Caco-2 (cell line): ENCODE data around the gene TCF20. TPM values are rescaled to one million over a fixed set of nuclear protein-coding genes. Genes with fewer than 3 reads are reported as not detected.

Source experiments
- BruUV-seq: library from RNA; stranded (reverse); fragments of 400-500 nt; replicated peaks from 2 replicates; lab custom pipeline; 2021; lab: Mats Ljungman, UMichigan
- CTCF ChIA-PET: fragments of 300-600 bp; sonication (Branson Sonifier 250); formaldehyde crosslinking; loops from one replicate; lab custom pipeline; 2022; ENCODE audit warnings: antibody characterized with exemption; lab: Charles Lee
- POLR2A ChIA-PET: fragments of 300-600 bp; sonication (Branson Sonifier 250); formaldehyde crosslinking; loops from one replicate; lab custom pipeline; 2022; ENCODE audit warnings: antibody characterized with exemption; lab: Charles Lee
- DNase-seq, 2 experiments: peaks; one replicate each; pipeline versions ENCODE4 v3.0.0 to v3.0.0-alpha.2; 2020 to 2022
- H3K27me3 ChIP-seq: replicated peaks from 2 replicates; pipeline ENCODE4 v1.6.0; 2011; ENCODE audit warnings: low read length; ENCODE audit not compliant: control insufficient read depth, insufficient read depth
- H3K36me3 ChIP-seq: 2 replicates; pipeline ENCODE4 v1.5.1; 2011; ENCODE audit warnings: low read length; ENCODE audit not compliant: control insufficient read depth, insufficient read depth
- H3K4me1 ChIP-seq: fragments of 250-450 bp; sonication (Bioruptor Pico); 2 replicates; pipeline ENCODE4 v1.5.1; 2020; ENCODE audit warnings: mild to moderate bottlenecking
- H3K4me3 ChIP-seq: 2 replicates; pipeline ENCODE4 v1.5.1; 2011; ENCODE audit warnings: low read depth, mild to moderate bottlenecking, control low read depth, low read length
- H3K9me3 ChIP-seq: fragments of 250-450 bp; sonication (Bioruptor Pico); 2 replicates; pipeline ENCODE4 v1.5.1; 2020; ENCODE audit warnings: mild to moderate bottlenecking, moderate library complexity
- H3K27ac Mint-ChIP-seq: one replicate; pipeline ENCODE4 v1.8.0; 2022; ENCODE audit warnings: mixed read lengths; ENCODE audit not compliant: unreplicated experiment
- H3K27me3 Mint-ChIP-seq: one replicate; pipeline ENCODE4 v1.8.0; 2022; ENCODE audit warnings: mixed read lengths; ENCODE audit not compliant: insufficient read depth, unreplicated experiment
- H3K36me3 Mint-ChIP-seq: one replicate; pipeline ENCODE4 v1.8.0; 2022; ENCODE audit warnings: mild to moderate bottlenecking, mixed read lengths; ENCODE audit not compliant: insufficient read depth, unreplicated experiment
- H3K4me1 Mint-ChIP-seq: one replicate; pipeline ENCODE4 v1.8.0; 2022; ENCODE audit warnings: low read depth, mixed read lengths; ENCODE audit not compliant: unreplicated experiment
- H3K4me3 Mint-ChIP-seq: one replicate; pipeline ENCODE4 v1.8.0; 2022; ENCODE audit warnings: mild to moderate bottlenecking, moderate library complexity, mixed read lengths; ENCODE audit not compliant: unreplicated experiment
- H3K9me3 Mint-ChIP-seq: one replicate; pipeline ENCODE4 v1.8.0; 2022; ENCODE audit warnings: mixed read lengths; ENCODE audit not compliant: unreplicated experiment
- intact Hi-C: fragments of 100-400 bp; cut with micrococcal nuclease; formaldehyde crosslinking; loops from one replicate; pipeline ENCODE4 v1.10.0; 2022; ENCODE audit not compliant: unreplicated experiment
- total RNA-seq: library from RNA; stranded (reverse); gene quantifications from 2 replicates; pipeline ENCODE4 v1.2.3, GENCODE V29; 2022
- TF ChIP-seq, protein P1 (sequence below), 2 experiments: fragments of 200-600 bp in 1 of 2; IDR thresholded peaks; 1 replicate in 1 of 2; 2 replicates in 1 of 2; pipeline versions ENCODE4 v1.5.1 to v1.8.0; 2011 to 2022; ENCODE audit warnings: antibody characterized with exemption in 1 of 2, control low read depth in 1 of 2, inconsistent platforms in 1 of 2, low read depth in 1 of 2, low read length in 1 of 2, mild to moderate bottlenecking in 1 of 2, moderate library complexity in 1 of 2; ENCODE audit not compliant: insufficient read depth in 1 of 2, severe bottlenecking in 1 of 2, unreplicated experiment in 1 of 2

TCF20 gene
- total RNA-seq, 1 experiment from 2014 or later = 82.7 TPM

GRCh38 chr22:42279425-42280020, 9.1 kb upstream of the TCF20 start:
- Mint-ChIP-seq H3K27me3 (no peaks in the 10 kb centered on the region), H3K27ac (peak overlapping the region; percentile 55), H3K4me1 (peaks cover 31% of the 10 kb centered on the region), H3K9me3 (no peaks in the 10 kb centered on the region), H3K36me3 (peaks cover 25% of the 10 kb centered on the region), H3K4me3 (no peak overlapping the region)
- intact Hi-C loops = no loop called here
- ChIA-PET POLR2A (interaction anchor here (0.6 kb wide), 1 partner anchor 325 kb away, joined by 4 read pairs; no protein-coding TSS in a partner anchor), CTCF (interaction anchor here (0.6 kb wide), 1 partner anchor 24 kb away, joined by 3 read pairs; no protein-coding TSS in a partner anchor)
- no peak overlapping the region for H3K4me3 ChIP-seq
- H3K4me1 ChIP-seq = peaks cover 61% of the 10 kb centered on the region
- H3K36me3 ChIP-seq = 0 out of 2 replicates have a peak, but pooled peaks cover 2% of the 10 kb centered on the region
- no TSS peak for BruUV-seq
- no peak for DNase-seq
- H3K27me3 ChIP-seq = no peaks in the 10 kb centered on the region
- no peaks in the 10 kb centered on the region for H3K9me3 ChIP-seq
- TF ChIP-seq, protein P1, sequence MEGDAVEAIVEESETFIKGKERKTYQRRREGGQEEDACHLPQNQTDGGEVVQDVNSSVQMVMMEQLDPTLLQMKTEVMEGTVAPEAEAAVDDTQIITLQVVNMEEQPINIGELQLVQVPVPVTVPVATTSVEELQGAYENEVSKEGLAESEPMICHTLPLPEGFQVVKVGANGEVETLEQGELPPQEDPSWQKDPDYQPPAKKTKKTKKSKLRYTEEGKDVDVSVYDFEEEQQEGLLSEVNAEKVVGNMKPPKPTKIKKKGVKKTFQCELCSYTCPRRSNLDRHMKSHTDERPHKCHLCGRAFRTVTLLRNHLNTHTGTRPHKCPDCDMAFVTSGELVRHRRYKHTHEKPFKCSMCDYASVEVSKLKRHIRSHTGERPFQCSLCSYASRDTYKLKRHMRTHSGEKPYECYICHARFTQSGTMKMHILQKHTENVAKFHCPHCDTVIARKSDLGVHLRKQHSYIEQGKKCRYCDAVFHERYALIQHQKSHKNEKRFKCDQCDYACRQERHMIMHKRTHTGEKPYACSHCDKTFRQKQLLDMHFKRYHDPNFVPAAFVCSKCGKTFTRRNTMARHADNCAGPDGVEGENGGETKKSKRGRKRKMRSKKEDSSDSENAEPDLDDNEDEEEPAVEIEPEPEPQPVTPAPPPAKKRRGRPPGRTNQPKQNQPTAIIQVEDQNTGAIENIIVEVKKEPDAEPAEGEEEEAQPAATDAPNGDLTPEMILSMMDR (IDR thresholded peaks at IDR 0.05; ENCODE audit: insufficient read depth in 1 of 2, low read depth in 1 of 2, low read length in 1 of 2, severe bottlenecking in 1 of 2, unreplicated experiment in 1 of 2) = no peak

- Histone ChIP-seq H3K9me3 (no peaks in the 10 kb centered on the region), H3K36me3 (0 out of 2 replicates have a peak, but pooled peaks cover 2% of the 10 kb centered on the region), H3K4me1 (peaks cover 52% of the 10 kb centered on the region), H3K27me3 (no peaks in the 10 kb centered on the region), H3K4me3 (no peak overlapping the region)
- intact Hi-C loops = loop anchor here (1.0 kb wide), 2 partner anchors 36 to 159 kb away; no protein-coding TSS in a partner anchor
- CTCF ChIA-PET = interaction anchor here (0.7 to 2.9 kb wide), 6 partner anchors 15 to 156 kb away, joined by 3 to 11 read pairs (median 6); no protein-coding TSS in a partner anchor
- H3K27ac Mint-ChIP-seq = peak overlapping the region; percentile 55
- POLR2A ChIA-PET = no interaction called here
- peaks cover 25% of the 10 kb centered on the region for H3K36me3 Mint-ChIP-seq
- H3K4me1 Mint-ChIP-seq = peaks cover 38% of the 10 kb centered on the region
- no peaks in the 10 kb centered on the region for H3K27me3 Mint-ChIP-seq
- TF ChIP-seq, protein P1 (IDR thresholded peaks at IDR 0.05; ENCODE audit: insufficient read depth in 1 of 2, low read depth in 1 of 2, low read length in 1 of 2, severe bottlenecking in 1 of 2, unreplicated experiment in 1 of 2) = peak in 1 of 2 experiments; percentile 62
- no peak overlapping the region for H3K4me3 Mint-ChIP-seq
- no peaks in the 10 kb centered on the region for H3K9me3 Mint-ChIP-seq
- DNase-seq = peak; percentile 75 to 78
- no TSS peak for BruUV-seq
These were observed 7.7 kb upstream of the TCF20 start for GRCh38 chr22:42277988-42278776.

GRCh38 chr22:42277232-42277753, 6.8 kb upstream of the TCF20 start:
- Histone ChIP-seq H3K4me3 (no peak overlapping the region), H3K27me3 (no peaks in the 10 kb centered on the region), H3K4me1 (peaks cover 43% of the 10 kb centered on the region), H3K36me3 (0 out of 2 replicates have a peak, but pooled peaks cover 2% of the 10 kb centered on the region), H3K9me3 (no peaks in the 10 kb centered on the region)
- Mint-ChIP-seq H3K27ac (no peak overlapping the region), H3K27me3 (no peaks in the 10 kb centered on the region), H3K36me3 (peaks cover 25% of the 10 kb centered on the region), H3K4me3 (no peak overlapping the region), H3K4me1 (peaks cover 32% of the 10 kb centered on the region), H3K9me3 (no peaks in the 10 kb centered on the region)
- ChIA-PET POLR2A (no interaction called here), CTCF (interaction anchor here (1.5 to 2.9 kb wide), 3 partner anchors 16 to 36 kb away, joined by 10 to 11 read pairs (median 10); no protein-coding TSS in a partner anchor)
- DNase-seq = no peak
- TF ChIP-seq, protein P1 (IDR thresholded peaks at IDR 0.05; ENCODE audit: insufficient read depth in 1 of 2, low read depth in 1 of 2, low read length in 1 of 2, severe bottlenecking in 1 of 2, unreplicated experiment in 1 of 2) = no peak
- BruUV-seq = no TSS peak
- intact Hi-C loops = no loop called here
